Small intestine (tissue), 7 donors: ENCODE data around the gene ICE2. TPM values are rescaled to one million over a fixed set of nuclear protein-coding genes. Genes with fewer than 3 reads are reported as not detected.

Experiments used
- DNase-seq, 2 donors: peaks; one replicate each; pipeline versions ENCODE4 v3.0.0 to v3.0.0-alpha.2; 2013
- FAIRE-seq: peaks from 2 replicates; lab custom pipeline; 2012; peaks lifted over from hg19 to GRCh38; lab: Jason Lieb, UNC
- H3K27ac ChIP-seq, 3 donors: one replicate each; pipeline ENCODE4 v1.5.1; 2013; ENCODE audit warnings: low read length in 2 of 3, mild to moderate bottlenecking in 2 of 3, control low read depth in 1 of 3, inconsistent platforms in 1 of 3, low read depth in 1 of 3, moderate library complexity in 1 of 3
- H3K27me3 ChIP-seq, 3 donors: one replicate each; pipeline ENCODE4 v1.6.1; 2013; ENCODE audit warnings: low read length in 3 of 3, inconsistent platforms in 1 of 3; ENCODE audit not compliant: control insufficient read depth in 3 of 3, insufficient read depth in 3 of 3
- H3K36me3 ChIP-seq, 3 donors: one replicate each; pipeline ENCODE4 v1.6.1; 2013; ENCODE audit warnings: low read length in 3 of 3, inconsistent platforms in 1 of 3, low read depth in 1 of 3, mild to moderate bottlenecking in 1 of 3, moderate library complexity in 1 of 3; ENCODE audit not compliant: control insufficient read depth in 3 of 3, insufficient read depth in 2 of 3
- H3K4me1 ChIP-seq, 3 donors: one replicate each; pipeline ENCODE4 v1.6.1; 2013; ENCODE audit warnings: low read length in 2 of 3, inconsistent platforms in 1 of 3, low read depth in 1 of 3, mild to moderate bottlenecking in 1 of 3, moderate library complexity in 1 of 3; ENCODE audit not compliant: control insufficient read depth in 3 of 3, insufficient read depth in 2 of 3
- H3K4me3 ChIP-seq, 3 donors: one replicate each; pipeline ENCODE4 v1.5.1; 2013; ENCODE audit warnings: low read length in 3 of 3, control low read depth in 1 of 3, inconsistent platforms in 1 of 3, low read depth in 1 of 3, mild to moderate bottlenecking in 1 of 3, moderate library complexity in 1 of 3
- H3K9me3 ChIP-seq, 2 donors: one replicate each; pipeline ENCODE4 v1.6.1; 2013; ENCODE audit warnings: low read depth in 1 of 2, low read length in 1 of 2; ENCODE audit not compliant: control insufficient read depth in 2 of 2, insufficient read depth in 1 of 2
- WGBS, 3 donors: extraction: QIAGEN DNeasy Blood & Tissue Kit; methylation state at CpG; one replicate each; pipeline ENCODE4 v1.1.7; 2013; 5-methylcytosine and 5-hydroxymethylcytosine counted together
- polyA plus RNA-seq, 4 donors: library from polyadenylated mRNA; stranded (reverse) in 3 of 4; unstranded in 1 of 4; fragments of 200-250 nt in 3 of 4; fragments of 120-200 nt in 1 of 4; gene quantifications; one replicate each; pipeline versions ENCODE4 v1.2.1 to v1.2.3, GENCODE V29; 2013
- donor health status: healthy with polysubstance abuse.
- donor health status: control.
- donor health status: control.
- donor health status: Bipolar disorder and iron deficiency.
- donor health status: healthy.

Gene ICE2
- polyA plus RNA-seq, 4 donors: 4.3 to 41.0 (median 10.0) TPM

- H3K27ac ChIP-seq: no peak overlapping the region
- H3K4me3 ChIP-seq: no peak overlapping the region
- no peaks in the 10 kb centered on the region for H3K36me3 ChIP-seq
- DNase-seq: no peak
- H3K4me1 ChIP-seq: no peaks in the 10 kb centered on the region
- no peaks in the 10 kb centered on the region for H3K27me3 ChIP-seq
- no peaks in the 10 kb centered on the region for H3K9me3 ChIP-seq
- no peak for FAIRE-seq
- 78 to 84% (median 80%) methylated on average over 6 of the region's 6 CpGs for WGBS, 3 donors
Observed at GRCh38 chr15:60485365-60486055, 6.6 kb upstream of the ICE2 start.

- Histone ChIP-seq H3K9me3 (no peaks in the 10 kb centered on the region), H3K27me3 (no peaks in the 10 kb centered on the region), H3K4me3 (no peak overlapping the region), H3K4me1 (peaks cover 0 to 10% (median 0%) of the 10 kb centered on the region in 3 donors), H3K36me3 (no peaks in the 10 kb centered on the region), H3K27ac (no peak overlapping the region)
- no peak for DNase-seq
- WGBS, 3 donors: 95 to 100% (median 99%) methylated on average over 3 of the region's 3 CpGs
- no peak for FAIRE-seq
Observed at GRCh38 chr15:60483042-60483441, 4.1 kb upstream of the ICE2 start.

GRCh38 chr15:60480888-60481287, 1.9 kb upstream of the ICE2 start:
- H3K36me3 ChIP-seq: no peaks in the 10 kb centered on the region
- no peaks in the 10 kb centered on the region for H3K9me3 ChIP-seq
- no peak overlapping the region for H3K27ac ChIP-seq
- peak in 1 of 2 donors; percentile 10 for DNase-seq
- 66 to 78% (median 69%) methylated on average over 3 of the region's 3 CpGs for WGBS, 3 donors
- H3K27me3 ChIP-seq: no peaks in the 10 kb centered on the region
- FAIRE-seq: no peak
- H3K4me1 ChIP-seq: peaks cover 0 to 25% (median 2%) of the 10 kb centered on the region in 3 donors
- H3K4me3 ChIP-seq: no peak overlapping the region

GRCh38 chr15:60480149-60480548, 1.2 kb upstream of the ICE2 start:
- no peaks in the 10 kb centered on the region for H3K27me3 ChIP-seq
- no peak for DNase-seq
- no peaks in the 10 kb centered on the region for H3K9me3 ChIP-seq
- H3K27ac ChIP-seq: peak overlapping the region in 2 of 3 donors; percentile 85 to 89
- H3K4me3 ChIP-seq: peak overlapping the region in 1 of 3 donors; percentile 74
- no peak for FAIRE-seq
- WGBS, 3 donors: 49 to 74% (median 54%) methylated on average over 1 of the region's 1 CpG
- H3K36me3 ChIP-seq: no peaks in the 10 kb centered on the region
- peaks cover 0 to 25% (median 2%) of the 10 kb centered on the region in 3 donors for H3K4me1 ChIP-seq

- Histone ChIP-seq H3K27me3 (no peaks in the 10 kb centered on the region), H3K9me3 (no peaks in the 10 kb centered on the region), H3K27ac (peak overlapping the region; percentile 85 to 95 (median 89)), H3K4me1 (peaks cover 0 to 25% (median 2%) of the 10 kb centered on the region in 3 donors), H3K4me3 (peak overlapping the region; percentile 54 to 93 (median 74)), H3K36me3 (peaks cover 0 to 2% (median 0%) of the 10 kb centered on the region in 3 donors)
- FAIRE-seq (no peak), DNase-seq (peak in 1 of 2 donors; percentile 57)
- WGBS, 3 donors: 10 to 32% (median 15%) methylated on average over 10 of the region's 10 CpGs
Observed at GRCh38 chr15:60479361-60480110, 594 bp upstream of the ICE2 start.

GRCh38 chr15:60477916-60478565, 901 bp downstream of the ICE2 start:
- FAIRE-seq (no peak), DNase-seq (peak in 1 of 2 donors; percentile 44)
- 3 to 5% (median 5%) methylated on average over 9 of the region's 9 CpGs for WGBS, 3 donors

GRCh38 chr15:60477164-60477563, 1.8 kb downstream of the ICE2 start:
- no peak for FAIRE-seq
- Histone ChIP-seq H3K36me3 (peaks cover 5 to 14% (median 6%) of the 10 kb centered on the region in 3 donors), H3K4me1 (peaks cover 0 to 25% (median 2%) of the 10 kb centered on the region in 3 donors), H3K9me3 (no peaks in the 10 kb centered on the region), H3K27me3 (no peaks in the 10 kb centered on the region), H3K27ac (no peak overlapping the region), H3K4me3 (no peak overlapping the region)
- DNase-seq: no peak
- WGBS, 3 donors: 53 to 77% (median 64%) methylated on average over 1 of the region's 1 CpG

More at GRCh38 chr15:60477916-60478565, 901 bp downstream of the ICE2 start:
- Histone ChIP-seq H3K27me3 (no peaks in the 10 kb centered on the region), H3K36me3 (peaks cover 3 to 9% (median 4%) of the 10 kb centered on the region in 3 donors), H3K27ac (peak overlapping the region; percentile 85 to 95 (median 89)), H3K4me3 (peak overlapping the region; percentile 54 to 93 (median 74)), H3K4me1 (peaks cover 0 to 25% (median 2%) of the 10 kb centered on the region in 3 donors), H3K9me3 (no peaks in the 10 kb centered on the region)

GRCh38 chr15:60476713-60477112, 2.2 kb downstream of the ICE2 start:
- FAIRE-seq (no peak), DNase-seq (peak in 1 of 2 donors; percentile 7)
- 17 to 52% (median 36%) methylated on average over 3 of the region's 3 CpGs for WGBS, 3 donors
- H3K9me3 ChIP-seq: no peaks in the 10 kb centered on the region
- H3K4me3 ChIP-seq: no peak overlapping the region
- peaks cover 0 to 25% (median 2%) of the 10 kb centered on the region in 3 donors for H3K4me1 ChIP-seq
- no peaks in the 10 kb centered on the region for H3K27me3 ChIP-seq
- H3K36me3 ChIP-seq: peaks cover 5 to 14% (median 6%) of the 10 kb centered on the region in 3 donors
- H3K27ac ChIP-seq: no peak overlapping the region
